ENCODE data around the gene RHD. TPM values are rescaled to one million over a fixed set of nuclear protein-coding genes. Genes with fewer than 3 reads are reported as not detected.

RHD gene
- total and polyA plus RNA-seq, 2 of the 4 experiments (the other 2 are of a cell fraction) = not detected

DNA sequence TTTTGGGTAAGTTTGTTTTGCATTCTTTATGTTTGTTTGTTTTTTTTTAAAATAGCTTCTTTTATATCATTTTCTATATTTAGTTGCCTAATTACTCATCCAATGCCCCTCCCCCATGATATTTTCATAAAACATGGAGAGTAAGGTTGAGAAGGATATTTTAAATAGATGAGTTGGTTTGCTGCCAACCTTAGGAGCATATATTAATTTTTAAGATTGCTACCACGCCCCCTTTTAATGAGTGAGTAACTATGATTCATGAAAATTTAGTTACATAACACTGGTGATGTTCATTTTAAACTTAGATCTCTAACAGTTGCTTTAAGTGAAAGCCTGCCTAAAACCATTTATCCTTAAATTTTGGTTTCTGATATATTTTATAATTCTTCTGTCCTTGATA lies 84.5 kb downstream of the RHD start:
- ATAC-seq (ENCODE audit: low read depth) (no peak), DNase-seq (peak; percentile 17)
- Histone ChIP-seq H3K4me2 (ENCODE audit: low read depth, low read length) (no peak overlapping the region), H3K14ac (replicated peaks; ENCODE audit: low read depth, low read length) (no peak overlapping the region), H3K4ac (ENCODE audit: low read depth, low read length) (no peak overlapping the region), H2BK120ac (ENCODE audit: low read depth, low read length) (no peak overlapping the region), H2AFZ (replicated peaks; ENCODE audit: low read length, poor library complexity) (no peak overlapping the region), H3K9ac (ENCODE audit: low read depth, low read length) (no peak overlapping the region), H3K56ac (ENCODE audit: extremely low read depth, insufficient read depth, low read length) (no peak overlapping the region), H2BK20ac (ENCODE audit: low read depth, low read length) (no peak overlapping the region), H4K5ac (ENCODE audit: low read depth, low read length) (no peak overlapping the region), H3K23ac (ENCODE audit: low read depth, low read length) (no peak overlapping the region), H3K4me3 (ENCODE audit: insufficient read depth, low read depth, low read length) (no peak overlapping the region), H4K20me1 (ENCODE audit: insufficient read depth, low read length) (peaks cover 3% of the 10 kb centered on the region; the same call in 1 of the 2 replicates), H3K4me1 (ENCODE audit: control insufficient read depth, insufficient read depth, low read length) (peaks cover 9% of the 10 kb centered on the region), H3K27me3 (ENCODE audit: control insufficient read depth, insufficient read depth, low read length) (no peaks in the 10 kb centered on the region), H3K27ac (ENCODE audit: insufficient read depth, low read length) (no peak overlapping the region), H3K79me1 (ENCODE audit: low read depth in 1 of 2, low read length in 2 of 2) (peaks cover 12 to 53% of the 10 kb centered on the region in 2 experiments; a peak in 3 of 4 replicates), H2AK5ac (ENCODE audit: low read depth, low read length) (no peak overlapping the region), H3K9me1 (ENCODE audit: insufficient read depth, low read length) (peaks cover 20% of the 10 kb centered on the region), H2AK9ac (replicated peaks; ENCODE audit: low read depth, low read length, poor library complexity) (no peak overlapping the region), H3K9me3 (ENCODE audit: control insufficient read depth, insufficient read depth, low read length) (no peaks in the 10 kb centered on the region), H4K8ac (ENCODE audit: low read depth in 2 of 2, low read length in 2 of 2) (no peak overlapping the region), H2BK5ac (ENCODE audit: low read depth, low read length, poor library complexity, severe bottlenecking) (no peak overlapping the region), H3K18ac (ENCODE audit: low read depth, low read length) (no peak overlapping the region), H3K36me3 (ENCODE audit: control insufficient read depth, insufficient read depth, low read length) (peaks cover 35% of the 10 kb centered on the region), H4K91ac (ENCODE audit: insufficient read depth, low read depth, low read length) (no peak overlapping the region), H2BK15ac (ENCODE audit: low read depth, low read length) (no peak overlapping the region)
- WGBS, 2 experiments (ENCODE audit: extremely low coverage in 2 of 2, insufficient read length in 1 of 2) = no CpG with 5 or more reads among the region's 1 CpG
- POLR2A ChIA-PET (ENCODE audit: unreplicated experiment) = no interaction called here
- intact Hi-C loops (cut with micrococcal nuclease) = no loop called here
- no TSS peak for BruUV-seq (replicated peaks)
- CTCF ChIA-PET = interaction anchor here (0.6 kb wide), 1 partner anchor 204 kb away, joined by 3 read pairs; no protein-coding TSS in a partner anchor
- TF ChIP-seq RAD21 (IDR thresholded peaks at IDR 0.05; ENCODE audit: low read length) (no peak), SMC3 (IDR thresholded peaks at IDR 0.05; ENCODE audit: low read depth, low read length) (no peak), MAZ (IDR thresholded peaks at IDR 0.05; ENCODE audit: borderline replicate concordance, low read depth, low read length) (no peak), RFX5 (IDR thresholded peaks at IDR 0.05; ENCODE audit: low read depth, low read length) (no peak), BHLHE40 (IDR thresholded peaks at IDR 0.05; ENCODE audit: low read depth, low read length) (no peak)
- TF ChIP-seq, protein P1, sequence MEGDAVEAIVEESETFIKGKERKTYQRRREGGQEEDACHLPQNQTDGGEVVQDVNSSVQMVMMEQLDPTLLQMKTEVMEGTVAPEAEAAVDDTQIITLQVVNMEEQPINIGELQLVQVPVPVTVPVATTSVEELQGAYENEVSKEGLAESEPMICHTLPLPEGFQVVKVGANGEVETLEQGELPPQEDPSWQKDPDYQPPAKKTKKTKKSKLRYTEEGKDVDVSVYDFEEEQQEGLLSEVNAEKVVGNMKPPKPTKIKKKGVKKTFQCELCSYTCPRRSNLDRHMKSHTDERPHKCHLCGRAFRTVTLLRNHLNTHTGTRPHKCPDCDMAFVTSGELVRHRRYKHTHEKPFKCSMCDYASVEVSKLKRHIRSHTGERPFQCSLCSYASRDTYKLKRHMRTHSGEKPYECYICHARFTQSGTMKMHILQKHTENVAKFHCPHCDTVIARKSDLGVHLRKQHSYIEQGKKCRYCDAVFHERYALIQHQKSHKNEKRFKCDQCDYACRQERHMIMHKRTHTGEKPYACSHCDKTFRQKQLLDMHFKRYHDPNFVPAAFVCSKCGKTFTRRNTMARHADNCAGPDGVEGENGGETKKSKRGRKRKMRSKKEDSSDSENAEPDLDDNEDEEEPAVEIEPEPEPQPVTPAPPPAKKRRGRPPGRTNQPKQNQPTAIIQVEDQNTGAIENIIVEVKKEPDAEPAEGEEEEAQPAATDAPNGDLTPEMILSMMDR (conservative IDR thresholded peaks at IDR 0.05; ENCODE audit: low read depth, low read length) = no peak
- TF ChIP-seq, protein P2, sequence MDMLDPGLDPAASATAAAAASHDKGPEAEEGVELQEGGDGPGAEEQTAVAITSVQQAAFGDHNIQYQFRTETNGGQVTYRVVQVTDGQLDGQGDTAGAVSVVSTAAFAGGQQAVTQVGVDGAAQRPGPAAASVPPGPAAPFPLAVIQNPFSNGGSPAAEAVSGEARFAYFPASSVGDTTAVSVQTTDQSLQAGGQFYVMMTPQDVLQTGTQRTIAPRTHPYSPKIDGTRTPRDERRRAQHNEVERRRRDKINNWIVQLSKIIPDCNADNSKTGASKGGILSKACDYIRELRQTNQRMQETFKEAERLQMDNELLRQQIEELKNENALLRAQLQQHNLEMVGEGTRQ (IDR thresholded peaks at IDR 0.05; ENCODE audit: low read depth, low read length) = no peak
- TF ChIP-seq, protein P3, sequence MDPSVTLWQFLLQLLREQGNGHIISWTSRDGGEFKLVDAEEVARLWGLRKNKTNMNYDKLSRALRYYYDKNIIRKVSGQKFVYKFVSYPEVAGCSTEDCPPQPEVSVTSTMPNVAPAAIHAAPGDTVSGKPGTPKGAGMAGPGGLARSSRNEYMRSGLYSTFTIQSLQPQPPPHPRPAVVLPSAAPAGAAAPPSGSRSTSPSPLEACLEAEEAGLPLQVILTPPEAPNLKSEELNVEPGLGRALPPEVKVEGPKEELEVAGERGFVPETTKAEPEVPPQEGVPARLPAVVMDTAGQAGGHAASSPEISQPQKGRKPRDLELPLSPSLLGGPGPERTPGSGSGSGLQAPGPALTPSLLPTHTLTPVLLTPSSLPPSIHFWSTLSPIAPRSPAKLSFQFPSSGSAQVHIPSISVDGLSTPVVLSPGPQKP (IDR thresholded peaks at IDR 0.05; ENCODE audit: borderline replicate concordance, low read depth, low read length) = no peak
- dilution Hi-C loops (cut with HindIII; ENCODE audit: low sequenced_read_pairs, unreplicated experiment) = no loop called here
- in situ Hi-C loops (cut with MboI; ENCODE audit: low sequenced_read_pairs) = no loop called here

Data from IMR-90 (cell line).